GM11168 (cell line): ENCODE measurements around the gene SCYGR7.

ENCODE experiments used
- in situ Hi-C: fragments of 300-500 bp; cut with MboI; formaldehyde crosslinking; loops from one replicate; pipeline ENCODE4 v1.12.0; 2022; ENCODE audit warnings: low sequenced_read_pairs; ENCODE audit not compliant: unreplicated experiment

The SCYGR7 gene

DNA sequence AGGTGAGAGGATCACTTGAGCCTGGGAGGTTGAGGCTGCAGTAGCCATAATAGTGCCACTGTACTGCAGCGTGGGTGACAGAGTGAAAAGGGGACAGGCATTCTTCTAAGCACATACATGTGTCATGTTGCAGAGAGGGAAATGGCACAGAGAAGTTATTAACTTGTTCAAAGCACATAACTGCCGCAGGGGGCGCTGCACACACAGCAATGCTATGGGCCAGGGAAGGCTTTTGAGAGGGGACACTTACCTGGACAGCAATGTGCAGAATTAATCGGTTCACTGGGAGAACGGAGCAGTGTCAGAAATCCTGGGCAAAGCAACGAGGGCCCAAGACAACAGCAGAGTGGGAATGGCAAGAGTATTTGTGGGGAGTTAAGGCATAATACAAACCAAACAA, 19.9 kb downstream of the SCYGR7 start:
- in situ Hi-C loops = no loop called here

GRCh38 chr2:227756261-227756660, 28.1 kb downstream of the SCYGR7 start:
- in situ Hi-C loops = loop anchor here (25.0 kb wide), 1 partner anchor 344 kb away; no protein-coding TSS in a partner anchor

- in situ Hi-C loops = loop anchor here (25.0 kb wide), 1 partner anchor 347 kb away; no protein-coding TSS in a partner anchor
These were observed 31.4 kb downstream of the SCYGR7 start for GRCh38 chr2:227759411-227760118.

DNA sequence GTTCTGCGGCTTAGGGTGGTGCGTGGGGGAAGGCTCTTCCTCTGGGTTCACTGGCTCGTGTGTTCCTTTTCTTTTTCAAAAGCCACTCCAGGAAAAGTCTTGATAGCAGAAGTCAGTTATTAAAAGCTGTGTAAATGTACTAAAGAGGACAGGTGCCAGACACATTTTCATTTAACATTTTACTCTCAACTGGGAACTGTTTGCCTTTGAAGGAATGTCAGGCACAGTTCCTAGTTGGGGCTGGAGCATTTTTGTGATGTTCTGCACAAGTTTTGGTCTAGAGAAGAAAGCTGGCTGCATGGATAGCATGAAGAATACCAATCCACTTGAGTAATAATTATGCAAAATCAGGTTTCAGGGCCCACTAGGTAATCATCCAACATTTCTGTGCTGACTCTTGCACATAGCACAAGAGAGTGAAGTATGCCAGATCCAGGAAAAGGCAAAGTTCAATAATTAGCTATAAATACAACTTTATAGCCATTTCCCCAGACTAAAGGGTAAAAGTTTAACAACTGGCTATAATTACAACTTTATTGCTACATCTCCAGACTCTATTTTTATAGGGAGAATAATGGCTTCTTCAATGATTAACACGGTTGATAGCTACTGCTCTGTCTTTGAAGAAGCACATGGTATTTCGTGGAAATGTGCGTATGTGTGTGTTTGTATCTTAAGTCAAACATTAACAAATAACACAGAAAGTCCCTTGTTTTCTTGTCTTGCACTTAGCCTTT, 33.8 kb downstream of the SCYGR7 start:
- in situ Hi-C loops = loop anchor here (25.0 kb wide), 1 partner anchor 350 kb away; no protein-coding TSS in a partner anchor

- in situ Hi-C loops = loop anchor here (25.0 kb wide), 1 partner anchor 354 kb away; no protein-coding TSS in a partner anchor
These were observed 37.7 kb downstream of the SCYGR7 start for GRCh38 chr2:227765788-227766372.

DNA sequence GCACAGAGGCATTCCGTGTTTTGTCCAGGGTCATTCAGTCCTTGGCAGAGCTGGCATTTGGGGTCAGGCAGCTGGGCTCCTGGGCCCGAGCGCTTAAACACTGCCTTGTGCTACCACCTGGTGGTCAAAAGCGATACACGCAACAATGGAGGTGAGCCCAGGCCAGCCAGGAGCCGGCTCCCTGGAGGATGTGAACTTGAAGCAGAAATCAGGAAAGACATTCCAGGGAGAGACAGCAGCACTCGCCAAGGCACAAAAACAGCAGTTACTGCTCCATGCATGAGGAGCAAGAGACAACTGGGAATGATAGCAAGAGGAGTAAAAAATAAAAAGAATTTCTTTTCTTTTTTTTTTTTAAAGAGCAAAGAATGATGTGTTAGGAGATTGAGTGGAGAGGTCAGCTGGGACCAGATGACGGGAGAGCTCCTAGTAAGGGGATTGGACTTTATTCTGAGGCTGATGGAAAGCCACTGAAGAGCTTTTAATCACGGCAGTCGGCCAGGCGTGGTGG, 38.3 kb downstream of the SCYGR7 start:
- in situ Hi-C loops = loop anchor here (25.0 kb wide), 1 partner anchor 354 kb away; no protein-coding TSS in a partner anchor

GRCh38 chr2:227767830-227768229, 39.7 kb downstream of the SCYGR7 start:
- in situ Hi-C loops = loop anchor here (25.0 kb wide), 1 partner anchor 356 kb away; no protein-coding TSS in a partner anchor

DNA sequence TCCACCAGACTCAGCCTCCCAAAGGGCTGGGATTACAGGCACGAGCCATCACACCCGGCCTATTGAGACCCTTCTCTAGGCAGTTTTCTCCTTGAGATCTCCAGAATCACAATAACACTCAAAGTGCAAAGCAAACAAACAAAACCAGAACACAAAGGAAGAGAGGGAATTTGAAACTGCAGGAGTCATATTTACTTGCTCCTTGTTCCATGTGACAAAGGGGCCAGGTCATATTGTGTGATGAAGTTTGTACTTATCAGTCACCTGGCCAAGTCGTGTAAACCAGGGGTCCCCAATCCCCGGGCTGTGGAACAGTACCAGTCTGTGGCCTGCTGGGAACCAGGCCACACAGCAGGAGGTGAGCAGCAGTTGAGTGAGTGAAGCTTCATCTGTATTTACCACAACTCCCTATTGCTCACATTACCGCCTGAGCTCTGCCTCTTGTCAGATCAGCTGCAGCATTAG, 44.1 kb downstream of the SCYGR7 start:
- in situ Hi-C loops = loop anchor here (25.0 kb wide), 1 partner anchor 360 kb away; no protein-coding TSS in a partner anchor

- in situ Hi-C loops = loop anchor here (25.0 kb wide), 1 partner anchor 361 kb away; no protein-coding TSS in a partner anchor
These were observed 44.8 kb downstream of the SCYGR7 start for GRCh38 chr2:227772932-227773331.

- in situ Hi-C loops = loop anchor here (25.0 kb wide), 1 partner anchor 362 kb away; no protein-coding TSS in a partner anchor
These were observed 46.0 kb downstream of the SCYGR7 start for GRCh38 chr2:227774011-227774624.

GRCh38 chr2:227774895-227775842, 47.0 kb downstream of the SCYGR7 start:
- in situ Hi-C loops = loop anchor here (25.0 kb wide), 1 partner anchor 363 kb away; no protein-coding TSS in a partner anchor
